Uterus (tissue), 2 donors: Measurements from ENCODE around the gene SERP2.

ENCODE experiments used
- CTCF ChIP-seq, 4 experiments: fragments of 200-600 bp in 2 of 4; fragments of 450-650 bp in 2 of 4; sonication (generic) in 2 of 4; IDR thresholded peaks; one replicate each; pipeline ENCODE4 v1.5.1; 2016 to 2019; ENCODE audit warnings: antibody characterized with exemption in 4 of 4, mild to moderate bottlenecking in 2 of 4, moderate library complexity in 1 of 4
- POLR2A ChIP-seq, 2 donors: fragments of 450-650 bp; IDR thresholded peaks; one replicate each; pipeline ENCODE4 v1.6.1; 2016; ENCODE audit warnings: antibody characterized with exemption in 2 of 2, mild to moderate bottlenecking in 1 of 2, moderate library complexity in 1 of 2

GRCh38 chr13:44365899-44366298, 7.7 kb upstream of the SERP2 start:
- TF ChIP-seq CTCF (IDR thresholded peaks at IDR 0.05) (no peak), POLR2A (IDR thresholded peaks at IDR 0.05) (no peak)
